OCI-LY7 (cell line): ENCODE results near the gene HHLA2.

Source experiments
- CTCF ChIP-seq: fragments of 200-600 bp; sonication (generic); conservative IDR thresholded peaks from 2 replicates; pipeline ENCODE4 v1.5.1; 2014; ENCODE audit warnings: mild to moderate bottlenecking, antibody characterized with exemption, low read length, moderate library complexity, mixed read lengths
- EZH2phosphoT487 ChIP-seq: fragments of 200-600 bp; sonication (generic); IDR thresholded peaks from 2 replicates; pipeline ENCODE4 v1.6.1; 2018; ENCODE audit warnings: low read depth, borderline replicate concordance, mild to moderate bottlenecking, mixed run types, antibody characterized with exemption, low read length, moderate library complexity, mixed read lengths

- TF ChIP-seq CTCF (no peak), EZH2phosphoT487 (no peak)
These were observed 5.5 kb downstream of the HHLA2 start for GRCh38 chr3:108301695-108302404.
